ENCODE data around the gene SLC17A1. TPM values are rescaled to one million over a fixed set of nuclear protein-coding genes. Genes with fewer than 3 reads are reported as not detected.
"Not testable (repeated sequence)": the region's sequence is repeated elsewhere in the genome, so short reads cannot be mapped to it uniquely, and the experiment has no call there.

SLC17A1 gene
- total and polyA plus RNA-seq, 12 donors: 0.06 to 1.0 (median 0.23) TPM; not detected in 7

- H3K27ac ChIP-seq: no peak overlapping the region
- H3K4me1 ChIP-seq (replicated peaks in 1 of 2): no peaks in the 10 kb centered on the region
- no peaks in the 10 kb centered on the region for H3K36me3 ChIP-seq (replicated peaks in 1 of 2)
- no peaks in the 10 kb centered on the region for H3K27me3 ChIP-seq
- DNase-seq: no peak
- no peak overlapping the region for H3K4me3 ChIP-seq
- 60 to 94% (median 75%) methylated on average over 2 of the region's 2 CpGs for WGBS, 4 donors
- TF ChIP-seq POLR2A (IDR thresholded peaks at IDR 0.05) (no peak), CTCF (IDR thresholded peaks at IDR 0.05) (no peak)
- intact Hi-C loops (cut with DNase I): no loop called here
- H3K9me3 ChIP-seq (replicated peaks in 1 of 3): no peaks in the 10 kb centered on the region
Observed at GRCh38 chr6:25749837-25750236, 82.0 kb downstream of the SLC17A1 start.

- peak; percentile 8 to 56 (median 36) for DNase-seq
- H3K4me1 ChIP-seq (replicated peaks in 1 of 2); intact Hi-C loops (cut with DNase I); H3K27me3 ChIP-seq; H3K36me3 ChIP-seq (replicated peaks in 1 of 2); H3K4me3 ChIP-seq; H3K9me3 ChIP-seq (replicated peaks in 1 of 3): not testable (repeated sequence)
- H3K27ac ChIP-seq: peak overlapping the region in 1 of 5 donors; percentile 27
- 31 to 48% (median 39%) methylated on average over 16 to 17 of the region's 17 CpGs for WGBS, 4 donors
Observed at GRCh38 chr6:25748601-25749517, 83.0 kb downstream of the SLC17A1 start.

GRCh38 chr6:25748049-25748448, 83.8 kb downstream of the SLC17A1 start:
- intact Hi-C loops (cut with DNase I): no loop called here
- Histone ChIP-seq H3K27me3 (no peaks in the 10 kb centered on the region), H3K9me3 (replicated peaks in 1 of 3) (no peaks in the 10 kb centered on the region), H3K4me1 (replicated peaks in 1 of 2) (no peaks in the 10 kb centered on the region), H3K36me3 (replicated peaks in 1 of 2) (no peaks in the 10 kb centered on the region), H3K4me3 (no peak overlapping the region), H3K27ac (no peak overlapping the region)
- TF ChIP-seq POLR2A (IDR thresholded peaks at IDR 0.05) (no peak), CTCF (IDR thresholded peaks at IDR 0.05) (no peak)
- DNase-seq: no peak

GRCh38 chr6:25747477-25747876, 84.4 kb downstream of the SLC17A1 start:
- Histone ChIP-seq H3K27me3 (no peaks in the 10 kb centered on the region), H3K4me1 (replicated peaks in 1 of 2) (no peaks in the 10 kb centered on the region), H3K27ac (no peak overlapping the region), H3K9me3 (replicated peaks in 1 of 3) (no peaks in the 10 kb centered on the region), H3K4me3 (no peak overlapping the region), H3K36me3 (replicated peaks in 1 of 2) (no peaks in the 10 kb centered on the region)
- intact Hi-C loops (cut with DNase I): no loop called here
- TF ChIP-seq CTCF (IDR thresholded peaks at IDR 0.05) (no peak), POLR2A (IDR thresholded peaks at IDR 0.05) (no peak)
- no peak for DNase-seq
- WGBS, 4 donors: 89 to 97% (median 93%) methylated on average over 2 of the region's 2 CpGs

- no peak overlapping the region for H3K27ac ChIP-seq
- H3K4me3 ChIP-seq: no peak overlapping the region
- no peak for DNase-seq
- 78 to 92% (median 84%) methylated on average over 1 of the region's 1 CpG for WGBS, 4 donors
- no peaks in the 10 kb centered on the region for H3K4me1 ChIP-seq (replicated peaks in 1 of 2)
- H3K9me3 ChIP-seq (replicated peaks in 1 of 3): no peaks in the 10 kb centered on the region
- no peaks in the 10 kb centered on the region for H3K36me3 ChIP-seq (replicated peaks in 1 of 2)
- no peaks in the 10 kb centered on the region for H3K27me3 ChIP-seq
- intact Hi-C loops (cut with DNase I): no loop called here
- TF ChIP-seq CTCF (IDR thresholded peaks at IDR 0.05): no peak
- no peak for TF ChIP-seq POLR2A (IDR thresholded peaks at IDR 0.05)
Observed at GRCh38 chr6:25746968-25747367, 84.9 kb downstream of the SLC17A1 start.

Data from adrenal gland (tissue), 12 donors.